H1 (cell line): Measurements from ENCODE around the gene TMPRSS4. TPM values are rescaled to one million over a fixed set of nuclear protein-coding genes. Genes with fewer than 3 reads are reported as not detected.

Experiments
- CTCF ChIP-seq, 3 experiments: IDR thresholded peaks; 1 replicate in 2 of 3; 2 replicates in 1 of 3; pipeline versions ENCODE4 v1.5.1 to v1.6.1; 2011; ENCODE audit warnings: low read length in 3 of 3, mild to moderate bottlenecking in 3 of 3, inconsistent platforms in 2 of 3, low read depth in 1 of 3, moderate library complexity in 1 of 3; ENCODE audit not compliant: insufficient read depth in 1 of 3; ENCODE audit errors: control extremely low read depth in 1 of 3
- HDAC2 ChIP-seq, 2 experiments: fragments of 300-600 bp in 1 of 2; sonication (generic) in 1 of 2; IDR thresholded peaks; 2 replicates each; pipeline ENCODE4 v1.6.1; 2011 to 2012; ENCODE audit warnings: low read depth in 2 of 2, low read length in 2 of 2, mild to moderate bottlenecking in 2 of 2, moderate library complexity in 2 of 2, borderline replicate concordance in 1 of 2, inconsistent platforms in 1 of 2
- KDM4A ChIP-seq: IDR thresholded peaks from one replicate; pipeline ENCODE4 v1.7.1; 2012; ENCODE audit warnings: low read depth, mild to moderate bottlenecking, moderate library complexity, low read length, inconsistent platforms; ENCODE audit not compliant: severe bottlenecking
- RXRA ChIP-seq: IDR thresholded peaks from 2 replicates; pipeline ENCODE4 v1.6.1; 2011; ENCODE audit warnings: low read depth, mild to moderate bottlenecking, low read length, moderate library complexity; ENCODE audit not compliant: insufficient read depth
- SIRT6 ChIP-seq: IDR thresholded peaks from one replicate; pipeline ENCODE4 v1.7.1; 2012; ENCODE audit warnings: low read length, inconsistent platforms
- polyA plus RNA-seq, 7 experiments: library from polyadenylated mRNA; depleted of rRNA in 3 of 7; stranded (reverse) in 5 of 7; unstranded in 2 of 7; fragments of >200 nt in 5 of 7; fragments of 200-250 nt in 2 of 7; gene quantifications; 1 replicate in 5 of 7; 2 replicates in 1 of 7; 4 replicates in 1 of 7; pipeline versions ENCODE4 v1.2.1 to v1.2.3, GENCODE V29; 2011 to 2013; ENCODE audit warnings: missing spikeins in 2 of 7, mixed read lengths in 2 of 7
- total RNA-seq: library from RNA; stranded (reverse); fragmentation: NEBNext Ultra II Directional; extraction: Animal tissue kit (Norgen Biotek cat#: 25700); gene quantifications from 2 replicates; pipeline ENCODE4 v1.2.1, GENCODE V29; 2021
- TF ChIP-seq, protein P1 (sequence below): IDR thresholded peaks from 2 replicates; pipeline ENCODE4 v1.6.1; 2012; ENCODE audit warnings: inconsistent platforms

The TMPRSS4 gene
- total and polyA plus RNA-seq, 2 of the 8 experiments (the other 6 are each of a cell fraction or from before 2014, with no cell fraction given), result 0.11 to 0.58 TPM

DNA sequence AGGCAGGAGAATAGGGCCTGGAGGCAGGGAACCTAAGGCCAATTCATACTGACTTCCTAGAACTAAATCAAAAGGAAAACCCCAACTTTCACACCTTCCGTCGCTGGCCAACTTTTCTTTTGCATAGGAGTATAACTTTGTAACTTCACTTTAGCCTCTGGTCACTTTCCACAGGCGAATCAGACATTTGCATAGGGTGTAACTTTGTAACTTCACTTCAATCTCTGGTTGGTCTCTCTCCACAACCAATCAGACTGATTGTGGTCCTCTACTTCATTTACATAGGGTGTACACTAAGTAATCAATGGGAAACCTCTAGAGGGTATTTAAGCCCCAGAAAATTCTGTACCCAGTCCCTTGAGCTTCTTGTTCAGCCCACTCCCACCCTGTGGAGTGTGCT, 11.5 kb upstream of the TMPRSS4 start (continued):
- TF ChIP-seq, protein P1, sequence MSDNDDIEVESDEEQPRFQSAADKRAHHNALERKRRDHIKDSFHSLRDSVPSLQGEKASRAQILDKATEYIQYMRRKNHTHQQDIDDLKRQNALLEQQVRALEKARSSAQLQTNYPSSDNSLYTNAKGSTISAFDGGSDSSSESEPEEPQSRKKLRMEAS, result no peak
- no peak for TF ChIP-seq CTCF (IDR thresholded peaks at IDR 0.05; ENCODE audit: control extremely low read depth in 1 of 3, insufficient read depth in 1 of 3, low read depth in 1 of 3, low read length in 3 of 3)
- TF ChIP-seq SIRT6, result no peak
- no peak for TF ChIP-seq RXRA
- TF ChIP-seq KDM4A, result no peak
- no peak for TF ChIP-seq HDAC2 (IDR thresholded peaks at IDR 0.05; ENCODE audit: borderline replicate concordance in 1 of 2, low read depth in 2 of 2, low read length in 2 of 2)
